ENCODE measurements around the gene LHPP. TPM values are rescaled to one million over a fixed set of nuclear protein-coding genes. Genes with fewer than 3 reads are reported as not detected.
A peak's percentile ranks its signal among the peaks of the same experiment; 100 is the strongest.

Gene LHPP
- total RNA-seq, 1 experiment from 2014 or later = 24.7 TPM

- Histone ChIP-seq H2AFZ (no peak overlapping the region), H3K4me3 (no peak overlapping the region), H3K9me3 (ENCODE audit: insufficient read depth, low read depth) (no peaks in the 10 kb centered on the region), H3K27ac (no peak overlapping the region), H3K4me1 (replicated peaks; ENCODE audit: insufficient read depth) (peaks cover 16% of the 10 kb centered on the region), H3K27me3 (ENCODE audit: insufficient read depth, low read depth) (no peaks in the 10 kb centered on the region), H4K20me1 (ENCODE audit: insufficient read depth) (no peaks in the 10 kb centered on the region), H3K79me2 (ENCODE audit: low read depth) (no peaks in the 10 kb centered on the region), H3K4me2 (peak overlapping the region; percentile 28; the same call in 1 of the 2 replicates), H3F3A (ENCODE audit: insufficient read depth, low read depth) (no peaks in the 10 kb centered on the region), H3K9me2 (ENCODE audit: insufficient read depth) (no peaks in the 10 kb centered on the region), H3K36me3 (ENCODE audit: low read depth) (no peaks in the 10 kb centered on the region)
- POLR2A ChIA-PET (ENCODE audit: unreplicated experiment) = no interaction called here
- BruUV-seq (replicated peaks) = no TSS peak
- TF ChIP-seq CTCF (conservative IDR thresholded peaks at IDR 0.05) (no peak), EZH2 (IDR thresholded peaks at IDR 0.05; ENCODE audit: low read depth) (no peak)
- peak; percentile 57 to 66 for DNase-seq
- intact Hi-C loops (cut with micrococcal nuclease; ENCODE audit: unreplicated experiment) = no loop called here
- CTCF ChIA-PET = no interaction called here
These were observed 185.1 kb downstream of the LHPP start for GRCh38 chr10:124646483-124647352.

GRCh38 chr10:124647421-124648130 lies 186.0 kb downstream of the LHPP start:
- Histone ChIP-seq H3K9me2 (ENCODE audit: insufficient read depth) (no peaks in the 10 kb centered on the region), H4K20me1 (ENCODE audit: insufficient read depth) (no peaks in the 10 kb centered on the region), H3K36me3 (ENCODE audit: low read depth) (no peaks in the 10 kb centered on the region), H3K9me3 (ENCODE audit: insufficient read depth, low read depth) (no peaks in the 10 kb centered on the region), H3K79me2 (ENCODE audit: low read depth) (no peaks in the 10 kb centered on the region), H2AFZ (no peak overlapping the region), H3K4me1 (replicated peaks; ENCODE audit: insufficient read depth) (peaks cover 16% of the 10 kb centered on the region), H3K27ac (no peak overlapping the region), H3K4me3 (no peak overlapping the region), H3F3A (ENCODE audit: insufficient read depth, low read depth) (no peaks in the 10 kb centered on the region), H3K4me2 (no peak overlapping the region), H3K27me3 (ENCODE audit: insufficient read depth, low read depth) (no peaks in the 10 kb centered on the region)
- no peak for DNase-seq
- ChIA-PET POLR2A (ENCODE audit: unreplicated experiment) (no interaction called here), CTCF (interaction anchor here (1.1 kb wide), 1 partner anchor 94 kb away, joined by 3 read pairs; no protein-coding TSS in a partner anchor)
- no TSS peak for BruUV-seq (replicated peaks)
- no peak for TF ChIP-seq EZH2 (IDR thresholded peaks at IDR 0.05; ENCODE audit: low read depth)
- no peak for TF ChIP-seq CTCF (conservative IDR thresholded peaks at IDR 0.05)
- intact Hi-C loops (cut with micrococcal nuclease; ENCODE audit: unreplicated experiment) = loop anchor here (2.0 kb wide), 1 partner anchor 71 kb away; no protein-coding TSS in a partner anchor

- Histone ChIP-seq H3K9me2 (ENCODE audit: insufficient read depth) (no peaks in the 10 kb centered on the region), H3K79me2 (ENCODE audit: low read depth) (no peaks in the 10 kb centered on the region), H3K27me3 (ENCODE audit: insufficient read depth, low read depth) (no peaks in the 10 kb centered on the region), H3K9me3 (ENCODE audit: insufficient read depth, low read depth) (no peaks in the 10 kb centered on the region), H3F3A (ENCODE audit: insufficient read depth, low read depth) (no peaks in the 10 kb centered on the region), H3K4me1 (replicated peaks; ENCODE audit: insufficient read depth) (peaks cover 16% of the 10 kb centered on the region), H4K20me1 (ENCODE audit: insufficient read depth) (no peaks in the 10 kb centered on the region), H3K4me3 (no peak overlapping the region), H3K27ac (no peak overlapping the region), H2AFZ (no peak overlapping the region), H3K4me2 (no peak overlapping the region), H3K36me3 (ENCODE audit: low read depth) (no peaks in the 10 kb centered on the region)
- intact Hi-C loops (cut with micrococcal nuclease; ENCODE audit: unreplicated experiment) = loop anchor here (2.0 kb wide), 1 partner anchor 71 kb away; no protein-coding TSS in a partner anchor
- TF ChIP-seq EZH2 (IDR thresholded peaks at IDR 0.05; ENCODE audit: low read depth) (no peak), CTCF (conservative IDR thresholded peaks at IDR 0.05) (no peak)
- CTCF ChIA-PET = interaction anchor here (1.1 kb wide), 1 partner anchor 93 kb away, joined by 3 read pairs; no protein-coding TSS in a partner anchor
- no TSS peak for BruUV-seq (replicated peaks)
- no peak for DNase-seq
- POLR2A ChIA-PET (ENCODE audit: unreplicated experiment) = no interaction called here
These were observed 186.5 kb downstream of the LHPP start for GRCh38 chr10:124648131-124648475.
